Neuronal stem cell (in vitro differentiated cells): Measurements from ENCODE around the gene MKS1.

Experiments
- DNase-seq: peaks from one replicate; pipeline ENCODE4 v3.0.0-alpha.2; 2013; ENCODE audit warnings: low spot score
- H2AFZ ChIP-seq: one replicate; pipeline ENCODE4 v1.6.1; 2013; ENCODE audit warnings: mild to moderate bottlenecking, low read length, inconsistent platforms
- H2AK5ac ChIP-seq: 2 replicates; pipeline ENCODE4 v1.6.1; 2013; ENCODE audit warnings: low read depth, mild to moderate bottlenecking, inconsistent platforms, low read length, moderate library complexity, mixed read lengths
- H2BK120ac ChIP-seq: 2 replicates; pipeline ENCODE4 v1.6.1; 2013; ENCODE audit warnings: low read depth, mild to moderate bottlenecking, inconsistent platforms, low read length, moderate library complexity, mixed read lengths
- H2BK12ac ChIP-seq: one replicate; pipeline ENCODE4 v1.6.1; 2013; ENCODE audit warnings: low read length, inconsistent platforms
- H2BK15ac ChIP-seq: 2 replicates; pipeline ENCODE4 v1.6.1; 2013; ENCODE audit warnings: mild to moderate bottlenecking, low read length, inconsistent platforms, mixed read lengths
- H2BK5ac ChIP-seq: one replicate; pipeline ENCODE4 v1.6.1; 2013; ENCODE audit warnings: inconsistent platforms, mild to moderate bottlenecking, low read length, moderate library complexity
- H3K14ac ChIP-seq: one replicate; pipeline ENCODE4 v1.6.1; 2013; ENCODE audit warnings: low read length, inconsistent platforms
- H3K18ac ChIP-seq: 2 replicates; pipeline ENCODE4 v1.6.1; 2013; ENCODE audit warnings: low read length, inconsistent platforms
- H3K23ac ChIP-seq: 2 replicates; pipeline ENCODE4 v1.6.1; 2013; ENCODE audit warnings: low read depth, mild to moderate bottlenecking, mixed read lengths, low read length, inconsistent platforms; ENCODE audit not compliant: poor library complexity
- H3K27ac ChIP-seq: replicated peaks from 3 replicates; pipeline ENCODE4 v1.5.1; 2013; ENCODE audit warnings: low read length, inconsistent platforms
- H3K27me3 ChIP-seq, 3 experiments: 2 replicates each; pipeline ENCODE4 v1.6.1; 2013; ENCODE audit warnings: low read length in 3 of 3, mild to moderate bottlenecking in 2 of 3, inconsistent platforms in 1 of 3, low read depth in 1 of 3, mixed read lengths in 1 of 3, moderate library complexity in 1 of 3; ENCODE audit not compliant: control insufficient read depth in 3 of 3, insufficient read depth in 3 of 3
- H3K36me3 ChIP-seq, 2 donors: replicated peaks in 1 of 2; 2 replicates each; pipeline ENCODE4 v1.6.1; 2013; ENCODE audit warnings: low read length in 2 of 2; ENCODE audit not compliant: control insufficient read depth in 2 of 2, insufficient read depth in 2 of 2
- H3K4ac ChIP-seq: 2 replicates; pipeline ENCODE4 v1.6.1; 2013; ENCODE audit warnings: inconsistent platforms, mild to moderate bottlenecking, low read length, moderate library complexity
- H3K4me1 ChIP-seq, 2 donors: 1 replicate in 1 of 2; 2 replicates in 1 of 2; pipeline ENCODE4 v1.6.1; 2013; ENCODE audit warnings: low read length in 2 of 2, low read depth in 1 of 2; ENCODE audit not compliant: control insufficient read depth in 2 of 2, insufficient read depth in 1 of 2
- H3K4me2 ChIP-seq: one replicate; pipeline ENCODE4 v1.6.1; 2013; ENCODE audit warnings: mild to moderate bottlenecking, low read length, inconsistent platforms; ENCODE audit not compliant: insufficient read depth, poor library complexity, severe bottlenecking
- H3K4me3 ChIP-seq, 2 donors: 2 replicates each; pipeline ENCODE4 v1.5.1; 2013; ENCODE audit warnings: low read length in 2 of 2, mild to moderate bottlenecking in 2 of 2, inconsistent platforms in 1 of 2, moderate library complexity in 1 of 2
- H3K79me1 ChIP-seq: one replicate; pipeline ENCODE4 v1.6.1; 2013; ENCODE audit warnings: low read depth, mild to moderate bottlenecking, inconsistent platforms, low read length, moderate library complexity
- H3K9ac ChIP-seq: one replicate; pipeline ENCODE4 v1.6.1; 2013; ENCODE audit warnings: mild to moderate bottlenecking, low read depth, low read length, inconsistent platforms; ENCODE audit not compliant: poor library complexity
- H3K9me3 ChIP-seq, 2 donors: replicated peaks in 1 of 2; 2 replicates each; pipeline versions ENCODE3 to v1.6.1; 2013; ENCODE audit warnings: low read length in 2 of 2, mild to moderate bottlenecking in 2 of 2, inconsistent platforms in 1 of 2, low read depth in 1 of 2, mixed read lengths in 1 of 2, moderate library complexity in 1 of 2; ENCODE audit not compliant: control insufficient read depth in 2 of 2, insufficient read depth in 1 of 2
- H4K8ac ChIP-seq: one replicate; pipeline ENCODE4 v1.6.1; 2013; ENCODE audit warnings: low read depth, mild to moderate bottlenecking, inconsistent platforms, low read length, moderate library complexity
- H4K91ac ChIP-seq: one replicate; pipeline ENCODE4 v1.6.1; 2013; ENCODE audit warnings: low read length, low read depth, mild to moderate bottlenecking, inconsistent platforms; ENCODE audit not compliant: poor library complexity
- WGBS, 2 donors: extraction: QIAGEN DNeasy Blood & Tissue Kit; methylation state at CpG; one replicate each; pipeline ENCODE4 v1.1.7; 2013; ENCODE audit warnings: missing lambda C conversion rate in 2 of 2, mixed read lengths in 1 of 2; ENCODE audit not compliant: insufficient read length in 2 of 2, insufficient replicate concordance in 1 of 2; ENCODE audit errors: extremely low coverage in 2 of 2; 5-methylcytosine and 5-hydroxymethylcytosine counted together

MKS1 gene

GRCh38 chr17:58172369-58173071 is 46.5 kb downstream of the MKS1 start:
- Histone ChIP-seq H3K23ac (no peak overlapping the region), H2BK5ac (no peak overlapping the region), H2BK15ac (no peak overlapping the region), H3K27ac (no peak overlapping the region), H3K9me3 (no peaks in the 10 kb centered on the region), H2BK12ac (no peak overlapping the region), H4K8ac (no peak overlapping the region), H3K4me1 (no peaks in the 10 kb centered on the region), H3K4me2 (no peak overlapping the region), H3K18ac (no peak overlapping the region), H2AK5ac (no peak overlapping the region), H4K91ac (no peak overlapping the region), H3K36me3 (no peaks in the 10 kb centered on the region), H3K9ac (no peak overlapping the region), H3K4ac (no peak overlapping the region), H3K27me3 (peaks cover 0 to 18% (median 5%) of the 10 kb centered on the region in 3 experiments), H2BK120ac (no peak overlapping the region), H3K4me3 (no peak overlapping the region), H3K14ac (no peak overlapping the region), H2AFZ (no peak overlapping the region), H3K79me1 (no peaks in the 10 kb centered on the region)
- no CpG with 5 or more reads among the region's 2 CpGs for WGBS, 2 donors
- DNase-seq, result peak; percentile 6

- Histone ChIP-seq H2BK15ac (no peak overlapping the region), H3K4me3 (no peak overlapping the region), H3K4me2 (no peak overlapping the region), H2AK5ac (no peak overlapping the region), H4K8ac (no peak overlapping the region), H2BK5ac (no peak overlapping the region), H3K4ac (no peak overlapping the region), H3K9ac (no peak overlapping the region), H3K23ac (no peak overlapping the region), H3K36me3 (no peaks in the 10 kb centered on the region), H3K4me1 (no peaks in the 10 kb centered on the region), H3K27me3 (peaks cover 0 to 26% (median 7%) of the 10 kb centered on the region in 3 experiments), H2BK12ac (no peak overlapping the region), H3K18ac (no peak overlapping the region), H2AFZ (no peak overlapping the region), H3K14ac (no peak overlapping the region), H4K91ac (no peak overlapping the region), H3K9me3 (no peaks in the 10 kb centered on the region), H3K27ac (no peak overlapping the region), H3K79me1 (no peaks in the 10 kb centered on the region), H2BK120ac (no peak overlapping the region)
- no CpG with 5 or more reads among the region's 4 CpGs for WGBS, 2 donors
- DNase-seq, result no peak
Measured at GRCh38 chr17:58170622-58171021, 48.4 kb downstream of the MKS1 start.

GRCh38 chr17:58166682-58167081 is 52.4 kb downstream of the MKS1 start, which contains the start of gene OR4D2:
Gene OR4D2, plus strand, starts transcription at chr17:58166982. Its CDS starts 2,674 bp downstream, at chr17:58169656.
- H3K9ac ChIP-seq, result no peak within 1 kb of the TSS
- peaks cover 0 to 48% (median 5%) of the 10 kb centered on the region in 3 experiments for H3K27me3 ChIP-seq
- H2BK12ac ChIP-seq, result no peak within 1 kb of the TSS
- no peak within 1 kb of the TSS for H2BK120ac ChIP-seq
- no peak within 1 kb of the TSS for H2BK5ac ChIP-seq
- no peak for DNase-seq
- no peaks in the 10 kb centered on the region for H3K36me3 ChIP-seq
- no peaks in the 10 kb centered on the region for H3K79me1 ChIP-seq
- no peak within 1 kb of the TSS for H4K91ac ChIP-seq
- H3K4me1 ChIP-seq, result no peaks in the 10 kb centered on the region
- no peak within 1 kb of the TSS for H2BK15ac ChIP-seq
- WGBS, 2 donors, result no CpG with 5 or more reads among the region's 6 CpGs
- no peak within 1 kb of the TSS for H3K4me2 ChIP-seq
- no peak within 1 kb of the TSS for H3K14ac ChIP-seq
- no peak within 1 kb of the TSS for H3K4me3 ChIP-seq
- no peak within 1 kb of the TSS for H3K18ac ChIP-seq
- H3K9me3 ChIP-seq, result no peaks in the 10 kb centered on the region
- no peak within 1 kb of the TSS for H2AFZ ChIP-seq
- H2AK5ac ChIP-seq, result no peak within 1 kb of the TSS
- H4K8ac ChIP-seq, result no peak within 1 kb of the TSS
- H3K23ac ChIP-seq, result no peak within 1 kb of the TSS
- H3K27ac ChIP-seq, result no peak within 1 kb of the TSS
- H3K4ac ChIP-seq, result no peak within 1 kb of the TSS

GRCh38 chr17:58165981-58166380 is 53.1 kb downstream of the MKS1 start:
- H2AK5ac ChIP-seq, result no peak overlapping the region
- H2BK5ac ChIP-seq, result no peak overlapping the region
- H3K23ac ChIP-seq, result no peak overlapping the region
- no peak overlapping the region for H3K18ac ChIP-seq
- no peak overlapping the region for H3K9ac ChIP-seq
- no peaks in the 10 kb centered on the region for H3K4me1 ChIP-seq
- H3K27me3 ChIP-seq, result peaks cover 0 to 48% (median 5%) of the 10 kb centered on the region in 3 experiments
- no peak overlapping the region for H3K27ac ChIP-seq
- H3K79me1 ChIP-seq, result no peaks in the 10 kb centered on the region
- no peak overlapping the region for H3K4ac ChIP-seq
- no peaks in the 10 kb centered on the region for H3K9me3 ChIP-seq
- no CpG with 5 or more reads among the region's 2 CpGs for WGBS, 2 donors
- no peak overlapping the region for H2BK120ac ChIP-seq
- H3K4me2 ChIP-seq, result no peak overlapping the region
- no peak overlapping the region for H4K8ac ChIP-seq
- no peak overlapping the region for H3K4me3 ChIP-seq
- H4K91ac ChIP-seq, result no peak overlapping the region
- no peak overlapping the region for H2BK12ac ChIP-seq
- no peak for DNase-seq
- no peak overlapping the region for H3K14ac ChIP-seq
- no peak overlapping the region for H2BK15ac ChIP-seq
- no peak overlapping the region for H2AFZ ChIP-seq
- H3K36me3 ChIP-seq, result no peaks in the 10 kb centered on the region
